SU-DHL-6 (cell line): ENCODE results near the gene ARHGAP26.

Experiments
- H2AFZ ChIP-seq: fragments of 200-600 bp; sonication (generic); 2 replicates; pipeline ENCODE4 v1.6.1; 2014; ENCODE audit warnings: low read depth, mild to moderate bottlenecking, moderate library complexity, mixed read lengths, antibody characterized with exemption, low read length; ENCODE audit not compliant: severe bottlenecking
- H3F3A ChIP-seq: fragments of 200-600 bp; shearing (Covaris generic); 2 replicates; pipeline ENCODE4 v1.6.0; 2016; ENCODE audit warnings: antibody characterized with exemption, mild to moderate bottlenecking; ENCODE audit not compliant: insufficient read depth
- H3K27ac ChIP-seq: fragments of 200-600 bp; sonication (generic); 2 replicates; pipeline ENCODE4 v1.5.1; 2016; ENCODE audit warnings: low read depth, mild to moderate bottlenecking, low read length, moderate library complexity, mixed read lengths
- H3K27me3 ChIP-seq: fragments of 200-600 bp; sonication (generic), shearing (Covaris generic); 2 replicates; pipeline ENCODE4 v1.6.0; 2014; ENCODE audit warnings: mild to moderate bottlenecking, low read length
- H3K36me3 ChIP-seq: fragments of 200-600 bp; sonication (generic); 2 replicates; pipeline ENCODE4 v1.6.1; 2014; ENCODE audit warnings: mild to moderate bottlenecking, low read length, mixed read lengths
- H3K4me2 ChIP-seq: fragments of 300-600, 200-600 bp; shearing (Covaris generic), sonication (generic); 2 replicates; pipeline ENCODE4 v1.6.0; 2014; ENCODE audit warnings: low read length, low read depth, mild to moderate bottlenecking; ENCODE audit not compliant: poor library complexity, severe bottlenecking
- H3K4me3 ChIP-seq: fragments of 200-600 bp; sonication (generic); 2 replicates; pipeline ENCODE4 v1.5.1; 2014; ENCODE audit warnings: antibody characterized with exemption, low read length, mild to moderate bottlenecking, mixed read lengths; ENCODE audit not compliant: insufficient read depth, poor library complexity, severe bottlenecking
- H3K79me2 ChIP-seq: fragments of 200-600 bp; sonication (generic); 2 replicates; pipeline ENCODE4 v1.6.1; 2014; ENCODE audit warnings: mild to moderate bottlenecking, low read length, moderate library complexity; ENCODE audit not compliant: insufficient read depth
- H3K9ac ChIP-seq: fragments of 200-600 bp; sonication (generic); 2 replicates; pipeline ENCODE4 v1.7.0; 2014; ENCODE audit warnings: mild to moderate bottlenecking, low read length
- H3K9me2 ChIP-seq: fragments of 200-600 bp; sonication (generic); replicated peaks from 2 replicates; pipeline ENCODE4 v1.6.1; 2014; ENCODE audit warnings: low read length; ENCODE audit not compliant: insufficient read depth
- H3K9me3 ChIP-seq: fragments of 200-600 bp; sonication (generic); 2 replicates; pipeline ENCODE4 v1.6.1; 2014; ENCODE audit warnings: low read length, mixed read lengths; ENCODE audit not compliant: insufficient read depth
- H4K20me1 ChIP-seq: fragments of 200-600 bp; sonication (generic); 2 replicates; pipeline ENCODE4 v1.6.1; 2014; ENCODE audit warnings: low read depth, mild to moderate bottlenecking, antibody characterized with exemption, low read length, moderate library complexity, mixed read lengths
- EZH2phosphoT487 ChIP-seq: fragments of 200-600 bp; sonication (generic), shearing (Covaris generic); conservative IDR thresholded peaks from 2 replicates; pipeline ENCODE4 v1.6.1; 2018; ENCODE audit warnings: mild to moderate bottlenecking, antibody characterized with exemption, low read length, moderate library complexity, mixed read lengths
- TF ChIP-seq, protein P1 (sequence below): fragments of 200-600 bp; sonication (generic); IDR thresholded peaks from one replicate; pipeline ENCODE4 v1.5.1; 2017; ENCODE audit warnings: antibody characterized with exemption, mild to moderate bottlenecking, low read length, moderate library complexity; ENCODE audit not compliant: insufficient read depth, poor library complexity, severe bottlenecking

The ARHGAP26 gene

DNA sequence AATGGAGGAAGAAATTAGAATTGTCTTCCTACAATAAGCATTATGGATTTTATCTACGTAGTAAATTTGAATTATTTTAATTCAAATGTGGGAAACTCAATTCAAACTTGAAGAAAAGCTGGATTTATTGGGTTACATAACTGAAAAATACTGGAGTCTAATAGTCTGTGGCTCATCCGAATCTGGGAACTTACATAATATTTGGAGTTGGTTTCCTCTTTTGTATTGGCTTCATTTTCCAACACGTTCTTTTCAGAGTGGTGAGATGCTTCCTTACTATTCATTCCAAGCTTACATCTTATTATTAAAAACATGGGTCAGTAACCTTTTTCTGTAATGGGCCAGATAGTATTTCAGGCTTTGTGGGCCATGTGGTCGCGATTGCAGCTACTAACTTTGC, 164.8 kb downstream of the ARHGAP26 start:
- Histone ChIP-seq H3K9me2 (no peaks in the 10 kb centered on the region), H3K79me2 (no peaks in the 10 kb centered on the region), H3K4me3 (no peak overlapping the region), H3K36me3 (no peaks in the 10 kb centered on the region), H3K27ac (no peak overlapping the region), H3K4me2 (no peak overlapping the region), H3K27me3 (no peaks in the 10 kb centered on the region), H3K9me3 (no peaks in the 10 kb centered on the region), H3K9ac (no peak overlapping the region), H2AFZ (no peak overlapping the region), H4K20me1 (no peaks in the 10 kb centered on the region), H3F3A (no peaks in the 10 kb centered on the region)
- TF ChIP-seq, protein P1, sequence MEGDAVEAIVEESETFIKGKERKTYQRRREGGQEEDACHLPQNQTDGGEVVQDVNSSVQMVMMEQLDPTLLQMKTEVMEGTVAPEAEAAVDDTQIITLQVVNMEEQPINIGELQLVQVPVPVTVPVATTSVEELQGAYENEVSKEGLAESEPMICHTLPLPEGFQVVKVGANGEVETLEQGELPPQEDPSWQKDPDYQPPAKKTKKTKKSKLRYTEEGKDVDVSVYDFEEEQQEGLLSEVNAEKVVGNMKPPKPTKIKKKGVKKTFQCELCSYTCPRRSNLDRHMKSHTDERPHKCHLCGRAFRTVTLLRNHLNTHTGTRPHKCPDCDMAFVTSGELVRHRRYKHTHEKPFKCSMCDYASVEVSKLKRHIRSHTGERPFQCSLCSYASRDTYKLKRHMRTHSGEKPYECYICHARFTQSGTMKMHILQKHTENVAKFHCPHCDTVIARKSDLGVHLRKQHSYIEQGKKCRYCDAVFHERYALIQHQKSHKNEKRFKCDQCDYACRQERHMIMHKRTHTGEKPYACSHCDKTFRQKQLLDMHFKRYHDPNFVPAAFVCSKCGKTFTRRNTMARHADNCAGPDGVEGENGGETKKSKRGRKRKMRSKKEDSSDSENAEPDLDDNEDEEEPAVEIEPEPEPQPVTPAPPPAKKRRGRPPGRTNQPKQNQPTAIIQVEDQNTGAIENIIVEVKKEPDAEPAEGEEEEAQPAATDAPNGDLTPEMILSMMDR = no peak
- TF ChIP-seq EZH2phosphoT487 = no peak

- H3K4me2 ChIP-seq = no peak overlapping the region
- H4K20me1 ChIP-seq = no peaks in the 10 kb centered on the region
- H3K27me3 ChIP-seq = no peaks in the 10 kb centered on the region
- no peak overlapping the region for H3K4me3 ChIP-seq
- H3K9me2 ChIP-seq = no peaks in the 10 kb centered on the region
- H3F3A ChIP-seq = no peaks in the 10 kb centered on the region
- no peaks in the 10 kb centered on the region for H3K79me2 ChIP-seq
- no peaks in the 10 kb centered on the region for H3K9me3 ChIP-seq
- H3K27ac ChIP-seq = no peak overlapping the region
- no peak overlapping the region for H3K9ac ChIP-seq
- no peak overlapping the region for H2AFZ ChIP-seq
- H3K36me3 ChIP-seq = no peaks in the 10 kb centered on the region
- TF ChIP-seq, protein P1 = no peak
- no peak for TF ChIP-seq EZH2phosphoT487
Observed at GRCh38 chr5:142937374-142937773, 167.2 kb downstream of the ARHGAP26 start.

GRCh38 chr5:142938266-142938880, 168.2 kb downstream of the ARHGAP26 start:
- Histone ChIP-seq H3K4me2 (no peak overlapping the region), H3K79me2 (no peaks in the 10 kb centered on the region), H3K27me3 (no peaks in the 10 kb centered on the region), H4K20me1 (no peaks in the 10 kb centered on the region), H2AFZ (no peak overlapping the region), H3F3A (no peaks in the 10 kb centered on the region), H3K36me3 (no peaks in the 10 kb centered on the region), H3K27ac (no peak overlapping the region), H3K9ac (no peak overlapping the region), H3K4me3 (no peak overlapping the region), H3K9me3 (no peaks in the 10 kb centered on the region), H3K9me2 (no peaks in the 10 kb centered on the region)
- TF ChIP-seq, protein P1 = no peak
